ENCODE data around the gene G2E3. TPM values are rescaled to one million over a fixed set of nuclear protein-coding genes. Genes with fewer than 3 reads are reported as not detected.
"Not testable (repeated sequence)": the region's sequence is repeated elsewhere in the genome, so short reads cannot be mapped to it uniquely, and the experiment has no call there.

The G2E3 gene
- total RNA-seq, 4 donors from 2014 or later: 9.5 to 17.5 (median 10.7) TPM

DNA sequence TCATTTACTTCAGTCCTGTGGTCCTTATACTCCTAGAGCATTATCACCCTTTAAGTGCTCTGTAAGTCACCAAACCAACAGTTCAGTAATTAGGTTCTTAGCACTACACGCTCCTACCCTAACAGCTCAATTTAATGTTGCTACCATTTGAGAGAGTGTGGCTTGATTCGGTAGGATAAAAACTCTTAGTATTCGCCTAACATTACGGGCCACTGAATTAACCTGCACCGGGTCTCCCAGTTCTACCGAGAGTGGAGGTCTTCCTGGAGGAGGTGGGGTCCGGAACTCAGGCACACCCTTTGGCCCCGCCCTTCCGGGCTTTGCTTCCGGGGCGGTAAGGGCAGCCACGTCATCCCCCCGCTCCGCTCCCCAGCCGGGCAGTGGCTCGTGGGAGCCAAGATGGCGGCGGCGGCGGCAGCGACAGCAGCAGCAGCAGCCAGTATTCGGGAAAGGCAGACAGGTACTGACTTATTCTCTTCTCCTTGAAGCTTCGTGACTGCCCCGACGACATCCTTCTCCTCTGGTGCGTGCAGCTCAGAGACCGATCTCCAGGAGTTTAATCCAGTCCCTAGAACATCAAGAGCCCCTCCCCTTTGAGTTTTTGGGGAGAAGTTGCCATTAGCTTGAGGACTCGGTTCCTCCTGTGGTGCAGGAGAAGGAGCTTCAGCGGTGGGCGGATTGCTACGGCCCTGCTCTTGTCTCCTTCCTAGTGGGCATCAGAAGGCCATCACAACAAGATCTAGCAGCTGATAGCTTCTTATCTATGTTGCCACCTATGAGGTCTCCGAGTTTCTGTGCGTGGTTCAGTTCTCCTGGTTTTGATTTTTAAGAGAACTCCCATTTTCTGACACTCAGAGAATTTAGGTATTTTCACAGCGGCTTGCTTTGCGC, 63.2 kb downstream of the G2E3 start, which contains the start of gene SCFD1:
Gene SCFD1 (plus strand): TSS at position 380 of the 891 bp plus-strand sequence. CDS start 20 bp downstream, at position 400.
- Histone ChIP-seq H3K9me3 (no peaks in the 10 kb centered on the region), H3K4me3 (replicated peaks in 1 of 3) (peak within 1 kb of the TSS; percentile 42 to 47 (median 42)), H3K4me1 (peaks cover 13 to 22% of the 10 kb centered on the region in 2 donors), H3K27me3 (no peaks in the 10 kb centered on the region), H3K27ac (peak within 1 kb of the TSS; percentile 61 to 82 (median 79)), H3K36me3 (no peaks in the 10 kb centered on the region)
- peak; percentile 94 to 95 for DNase-seq
- intact Hi-C loops (cut with DNase I): no loop called here
- 0 to 1% methylated on average over 21 to 34 of the region's 35 CpGs for WGBS, 2 donors
- TF ChIP-seq POLR2A (IDR thresholded peaks at IDR 0.05): peak; percentile 8 to 94
- TF ChIP-seq, protein P1, sequence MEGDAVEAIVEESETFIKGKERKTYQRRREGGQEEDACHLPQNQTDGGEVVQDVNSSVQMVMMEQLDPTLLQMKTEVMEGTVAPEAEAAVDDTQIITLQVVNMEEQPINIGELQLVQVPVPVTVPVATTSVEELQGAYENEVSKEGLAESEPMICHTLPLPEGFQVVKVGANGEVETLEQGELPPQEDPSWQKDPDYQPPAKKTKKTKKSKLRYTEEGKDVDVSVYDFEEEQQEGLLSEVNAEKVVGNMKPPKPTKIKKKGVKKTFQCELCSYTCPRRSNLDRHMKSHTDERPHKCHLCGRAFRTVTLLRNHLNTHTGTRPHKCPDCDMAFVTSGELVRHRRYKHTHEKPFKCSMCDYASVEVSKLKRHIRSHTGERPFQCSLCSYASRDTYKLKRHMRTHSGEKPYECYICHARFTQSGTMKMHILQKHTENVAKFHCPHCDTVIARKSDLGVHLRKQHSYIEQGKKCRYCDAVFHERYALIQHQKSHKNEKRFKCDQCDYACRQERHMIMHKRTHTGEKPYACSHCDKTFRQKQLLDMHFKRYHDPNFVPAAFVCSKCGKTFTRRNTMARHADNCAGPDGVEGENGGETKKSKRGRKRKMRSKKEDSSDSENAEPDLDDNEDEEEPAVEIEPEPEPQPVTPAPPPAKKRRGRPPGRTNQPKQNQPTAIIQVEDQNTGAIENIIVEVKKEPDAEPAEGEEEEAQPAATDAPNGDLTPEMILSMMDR (IDR thresholded peaks at IDR 0.05): no peak

DNA sequence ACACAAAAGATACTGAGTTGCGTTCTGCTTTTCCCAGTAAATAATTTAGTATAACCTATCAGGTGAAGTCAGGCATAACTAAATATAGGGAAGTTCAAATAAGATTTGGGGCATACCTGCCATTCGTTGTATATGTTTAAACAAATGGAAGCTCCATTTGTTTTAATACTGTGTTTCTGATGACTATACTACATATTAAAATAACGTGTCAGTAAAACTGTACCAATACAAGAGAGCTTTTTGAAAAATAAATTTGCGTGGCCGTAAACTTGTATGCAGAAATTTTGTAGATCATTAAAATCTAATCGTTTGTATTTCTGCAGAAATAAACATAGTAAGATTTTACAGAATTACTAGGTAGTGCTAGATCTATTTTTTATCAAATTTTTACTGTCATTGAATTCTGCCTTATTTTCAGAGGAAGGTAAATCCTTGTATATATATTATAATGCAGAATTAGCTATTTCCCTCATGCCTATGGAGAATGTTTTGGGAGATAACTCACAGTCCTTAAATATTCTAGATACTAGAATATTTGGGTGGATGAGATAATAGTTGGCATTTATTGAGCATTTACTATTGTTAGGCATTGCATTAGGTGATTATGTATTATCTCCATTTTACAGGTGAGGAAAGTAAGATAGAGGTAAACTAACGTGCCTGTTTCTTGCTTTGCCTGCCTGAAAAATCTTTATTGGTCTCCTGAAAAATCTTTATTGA, 64.6 kb downstream of the G2E3 start:
- 76 to 77% methylated on average over 7 of the region's 7 CpGs for WGBS, 2 donors
- no peak for TF ChIP-seq POLR2A (IDR thresholded peaks at IDR 0.05)
- TF ChIP-seq, protein P1 (IDR thresholded peaks at IDR 0.05): no peak
- H3K27ac ChIP-seq: no peak overlapping the region
- no peaks in the 10 kb centered on the region for H3K36me3 ChIP-seq
- peak overlapping the region in 2 of 3 donors; percentile 42 to 47 for H3K4me3 ChIP-seq (replicated peaks in 1 of 3)
- DNase-seq: no peak
- no peaks in the 10 kb centered on the region for H3K9me3 ChIP-seq
- intact Hi-C loops (cut with DNase I): no loop called here
- H3K27me3 ChIP-seq: no peaks in the 10 kb centered on the region
- peaks cover 13 to 22% of the 10 kb centered on the region in 2 donors for H3K4me1 ChIP-seq

DNA sequence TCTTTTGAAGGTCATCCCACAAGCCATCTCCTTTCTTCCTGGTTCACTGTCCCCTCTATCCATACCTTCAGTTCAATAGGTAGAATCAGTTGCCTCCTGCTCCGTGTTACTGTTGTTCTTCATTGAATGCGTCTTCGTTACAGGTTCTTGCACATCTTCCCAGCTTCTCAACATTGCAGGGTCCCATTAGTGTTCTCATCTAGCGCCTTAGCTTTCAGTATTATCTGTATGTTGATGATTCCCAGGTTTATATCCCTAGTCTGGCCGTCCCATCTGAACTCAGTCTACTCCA, 65.1 kb downstream of the G2E3 start:
- no peak for DNase-seq
- Histone ChIP-seq H3K36me3 (no peaks in the 10 kb centered on the region), H3K27me3 (no peaks in the 10 kb centered on the region), H3K9me3 (no peaks in the 10 kb centered on the region), H3K4me1 (peaks cover 13 to 22% of the 10 kb centered on the region in 2 donors), H3K4me3 (replicated peaks in 1 of 3) (no peak overlapping the region), H3K27ac (no peak overlapping the region)
- WGBS, 2 donors: 94 to 98% methylated on average over 5 of the region's 5 CpGs
- no peak for TF ChIP-seq POLR2A (IDR thresholded peaks at IDR 0.05)
- TF ChIP-seq, protein P1 (IDR thresholded peaks at IDR 0.05): no peak
- intact Hi-C loops (cut with DNase I): no loop called here

DNA sequence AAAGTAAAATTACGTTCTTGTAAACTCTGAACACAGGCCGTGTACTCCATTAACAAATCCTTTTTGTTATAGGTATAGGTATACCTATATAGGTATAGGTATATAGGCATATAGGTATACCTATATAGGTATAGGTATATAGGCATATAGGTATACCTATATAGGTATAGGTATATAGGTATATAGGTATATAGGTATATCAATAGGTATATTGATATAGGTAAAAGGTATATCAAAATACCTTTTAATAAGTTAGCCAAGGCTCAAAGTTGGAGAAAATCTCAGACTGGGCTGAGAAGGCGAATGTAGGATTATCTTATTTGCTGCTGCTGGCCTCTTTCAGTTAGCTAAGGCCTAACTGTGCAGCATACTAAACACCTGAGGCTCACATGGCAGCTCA, 66.6 kb downstream of the G2E3 start:
- WGBS, 2 donors: 94 to 98% methylated on average over 3 of the region's 3 CpGs
- Histone ChIP-seq H3K4me1 (peaks cover 13 to 22% of the 10 kb centered on the region in 2 donors), H3K9me3 (no peaks in the 10 kb centered on the region), H3K4me3 (replicated peaks in 1 of 3) (no peak overlapping the region), H3K27ac (no peak overlapping the region), H3K36me3 (peaks cover 0 to 2% of the 10 kb centered on the region in 2 donors), H3K27me3 (no peaks in the 10 kb centered on the region)
- no peak for TF ChIP-seq POLR2A (IDR thresholded peaks at IDR 0.05)
- TF ChIP-seq, protein P1 (IDR thresholded peaks at IDR 0.05): no peak
- no peak for DNase-seq
- intact Hi-C loops (cut with DNase I): no loop called here

DNA sequence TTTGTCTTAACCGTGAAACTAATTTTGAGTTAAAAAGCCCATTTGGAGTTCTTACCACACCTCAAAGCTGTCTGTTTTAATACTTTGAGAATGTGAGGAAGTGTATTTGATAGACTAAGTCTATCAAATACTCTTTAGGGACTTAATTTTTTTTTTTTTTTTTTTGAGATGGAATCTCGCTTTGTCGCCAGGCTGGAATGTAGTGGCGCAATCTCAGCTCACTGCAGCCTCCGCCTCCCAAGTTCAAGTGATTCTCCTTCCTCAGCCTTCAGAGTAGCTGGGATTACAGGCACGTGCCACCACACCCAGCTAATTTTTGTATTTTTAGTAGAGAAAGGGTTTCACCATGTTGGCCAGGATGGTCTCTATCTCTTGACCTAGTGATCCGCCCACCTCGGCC, 70.5 kb downstream of the G2E3 start:
- intact Hi-C loops (cut with DNase I); H3K27ac ChIP-seq; H3K4me1 ChIP-seq; H3K4me3 ChIP-seq (replicated peaks in 1 of 3); DNase-seq; H3K27me3 ChIP-seq; H3K9me3 ChIP-seq: not testable (repeated sequence)
- H3K36me3 ChIP-seq: peaks cover 8 to 15% of the 10 kb centered on the region in 2 donors
- 92 to 98% methylated on average over 8 of the region's 8 CpGs for WGBS, 2 donors
